Measurements from ENCODE around the gene CD101. TPM values are rescaled to one million over a fixed set of nuclear protein-coding genes. Genes with fewer than 3 reads are reported as not detected.

Gene CD101
- total and polyA plus RNA-seq, 2 of the 8 experiments (the other 6 are each of a cell fraction or from before 2014, with no cell fraction given) = 1.1 to 1.2 TPM

DNA sequence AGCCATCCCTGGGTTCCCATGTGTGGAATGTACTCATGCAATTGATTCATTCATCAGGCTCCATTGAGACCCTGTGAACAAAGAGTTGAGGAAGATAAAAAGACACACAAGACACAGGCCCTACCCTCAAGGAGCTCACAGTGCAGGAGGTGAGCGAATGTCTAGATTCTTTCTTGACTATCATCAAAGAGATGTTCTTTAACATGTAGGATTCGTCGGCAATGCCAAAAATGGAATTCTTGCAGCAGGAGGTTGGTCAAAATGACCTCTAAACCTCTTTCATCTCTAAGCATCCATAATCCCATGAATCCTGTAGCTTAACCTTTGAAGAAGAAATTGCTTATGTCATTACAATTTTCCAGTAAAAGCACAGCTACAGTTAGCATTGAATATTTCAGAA is 30.7 kb downstream of the CD101 start (continued):
- TF ChIP-seq, protein P1, sequence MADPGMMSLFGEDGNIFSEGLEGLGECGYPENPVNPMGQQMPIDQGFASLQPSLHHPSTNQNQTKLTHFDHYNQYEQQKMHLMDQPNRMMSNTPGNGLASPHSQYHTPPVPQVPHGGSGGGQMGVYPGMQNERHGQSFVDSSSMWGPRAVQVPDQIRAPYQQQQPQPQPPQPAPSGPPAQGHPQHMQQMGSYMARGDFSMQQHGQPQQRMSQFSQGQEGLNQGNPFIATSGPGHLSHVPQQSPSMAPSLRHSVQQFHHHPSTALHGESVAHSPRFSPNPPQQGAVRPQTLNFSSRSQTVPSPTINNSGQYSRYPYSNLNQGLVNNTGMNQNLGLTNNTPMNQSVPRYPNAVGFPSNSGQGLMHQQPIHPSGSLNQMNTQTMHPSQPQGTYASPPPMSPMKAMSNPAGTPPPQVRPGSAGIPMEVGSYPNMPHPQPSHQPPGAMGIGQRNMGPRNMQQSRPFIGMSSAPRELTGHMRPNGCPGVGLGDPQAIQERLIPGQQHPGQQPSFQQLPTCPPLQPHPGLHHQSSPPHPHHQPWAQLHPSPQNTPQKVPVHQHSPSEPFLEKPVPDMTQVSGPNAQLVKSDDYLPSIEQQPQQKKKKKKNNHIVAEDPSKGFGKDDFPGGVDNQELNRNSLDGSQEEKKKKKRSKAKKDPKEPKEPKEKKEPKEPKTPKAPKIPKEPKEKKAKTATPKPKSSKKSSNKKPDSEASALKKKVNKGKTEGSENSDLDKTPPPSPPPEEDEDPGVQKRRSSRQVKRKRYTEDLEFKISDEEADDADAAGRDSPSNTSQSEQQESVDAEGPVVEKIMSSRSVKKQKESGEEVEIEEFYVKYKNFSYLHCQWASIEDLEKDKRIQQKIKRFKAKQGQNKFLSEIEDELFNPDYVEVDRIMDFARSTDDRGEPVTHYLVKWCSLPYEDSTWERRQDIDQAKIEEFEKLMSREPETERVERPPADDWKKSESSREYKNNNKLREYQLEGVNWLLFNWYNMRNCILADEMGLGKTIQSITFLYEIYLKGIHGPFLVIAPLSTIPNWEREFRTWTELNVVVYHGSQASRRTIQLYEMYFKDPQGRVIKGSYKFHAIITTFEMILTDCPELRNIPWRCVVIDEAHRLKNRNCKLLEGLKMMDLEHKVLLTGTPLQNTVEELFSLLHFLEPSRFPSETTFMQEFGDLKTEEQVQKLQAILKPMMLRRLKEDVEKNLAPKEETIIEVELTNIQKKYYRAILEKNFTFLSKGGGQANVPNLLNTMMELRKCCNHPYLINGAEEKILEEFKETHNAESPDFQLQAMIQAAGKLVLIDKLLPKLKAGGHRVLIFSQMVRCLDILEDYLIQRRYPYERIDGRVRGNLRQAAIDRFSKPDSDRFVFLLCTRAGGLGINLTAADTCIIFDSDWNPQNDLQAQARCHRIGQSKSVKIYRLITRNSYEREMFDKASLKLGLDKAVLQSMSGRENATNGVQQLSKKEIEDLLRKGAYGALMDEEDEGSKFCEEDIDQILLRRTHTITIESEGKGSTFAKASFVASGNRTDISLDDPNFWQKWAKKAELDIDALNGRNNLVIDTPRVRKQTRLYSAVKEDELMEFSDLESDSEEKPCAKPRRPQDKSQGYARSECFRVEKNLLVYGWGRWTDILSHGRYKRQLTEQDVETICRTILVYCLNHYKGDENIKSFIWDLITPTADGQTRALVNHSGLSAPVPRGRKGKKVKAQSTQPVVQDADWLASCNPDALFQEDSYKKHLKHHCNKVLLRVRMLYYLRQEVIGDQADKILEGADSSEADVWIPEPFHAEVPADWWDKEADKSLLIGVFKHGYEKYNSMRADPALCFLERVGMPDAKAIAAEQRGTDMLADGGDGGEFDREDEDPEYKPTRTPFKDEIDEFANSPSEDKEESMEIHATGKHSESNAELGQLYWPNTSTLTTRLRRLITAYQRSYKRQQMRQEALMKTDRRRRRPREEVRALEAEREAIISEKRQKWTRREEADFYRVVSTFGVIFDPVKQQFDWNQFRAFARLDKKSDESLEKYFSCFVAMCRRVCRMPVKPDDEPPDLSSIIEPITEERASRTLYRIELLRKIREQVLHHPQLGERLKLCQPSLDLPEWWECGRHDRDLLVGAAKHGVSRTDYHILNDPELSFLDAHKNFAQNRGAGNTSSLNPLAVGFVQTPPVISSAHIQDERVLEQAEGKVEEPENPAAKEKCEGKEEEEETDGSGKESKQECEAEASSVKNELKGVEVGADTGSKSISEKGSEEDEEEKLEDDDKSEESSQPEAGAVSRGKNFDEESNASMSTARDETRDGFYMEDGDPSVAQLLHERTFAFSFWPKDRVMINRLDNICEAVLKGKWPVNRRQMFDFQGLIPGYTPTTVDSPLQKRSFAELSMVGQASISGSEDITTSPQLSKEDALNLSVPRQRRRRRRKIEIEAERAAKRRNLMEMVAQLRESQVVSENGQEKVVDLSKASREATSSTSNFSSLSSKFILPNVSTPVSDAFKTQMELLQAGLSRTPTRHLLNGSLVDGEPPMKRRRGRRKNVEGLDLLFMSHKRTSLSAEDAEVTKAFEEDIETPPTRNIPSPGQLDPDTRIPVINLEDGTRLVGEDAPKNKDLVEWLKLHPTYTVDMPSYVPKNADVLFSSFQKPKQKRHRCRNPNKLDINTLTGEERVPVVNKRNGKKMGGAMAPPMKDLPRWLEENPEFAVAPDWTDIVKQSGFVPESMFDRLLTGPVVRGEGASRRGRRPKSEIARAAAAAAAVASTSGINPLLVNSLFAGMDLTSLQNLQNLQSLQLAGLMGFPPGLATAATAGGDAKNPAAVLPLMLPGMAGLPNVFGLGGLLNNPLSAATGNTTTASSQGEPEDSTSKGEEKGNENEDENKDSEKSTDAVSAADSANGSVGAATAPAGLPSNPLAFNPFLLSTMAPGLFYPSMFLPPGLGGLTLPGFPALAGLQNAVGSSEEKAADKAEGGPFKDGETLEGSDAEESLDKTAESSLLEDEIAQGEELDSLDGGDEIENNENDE (IDR thresholded peaks at IDR 0.05; ENCODE audit: insufficient replicate concordance, low read length) = no peak
- TF ChIP-seq, protein P2, sequence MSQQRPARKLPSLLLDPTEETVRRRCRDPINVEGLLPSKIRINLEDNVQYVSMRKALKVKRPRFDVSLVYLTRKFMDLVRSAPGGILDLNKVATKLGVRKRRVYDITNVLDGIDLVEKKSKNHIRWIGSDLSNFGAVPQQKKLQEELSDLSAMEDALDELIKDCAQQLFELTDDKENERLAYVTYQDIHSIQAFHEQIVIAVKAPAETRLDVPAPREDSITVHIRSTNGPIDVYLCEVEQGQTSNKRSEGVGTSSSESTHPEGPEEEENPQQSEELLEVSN (IDR thresholded peaks at IDR 0.05) = no peak
- no peak for TF ChIP-seq SP1 (IDR thresholded peaks at IDR 0.05; ENCODE audit: low read depth, low read length)
- no peak for TF ChIP-seq FOSL1 (IDR thresholded peaks at IDR 0.05; ENCODE audit: insufficient read depth, low read depth, low read length)
- no peak for TF ChIP-seq SRF (IDR thresholded peaks at IDR 0.05; ENCODE audit: low read depth, low read length)
- TF ChIP-seq, protein P3, sequence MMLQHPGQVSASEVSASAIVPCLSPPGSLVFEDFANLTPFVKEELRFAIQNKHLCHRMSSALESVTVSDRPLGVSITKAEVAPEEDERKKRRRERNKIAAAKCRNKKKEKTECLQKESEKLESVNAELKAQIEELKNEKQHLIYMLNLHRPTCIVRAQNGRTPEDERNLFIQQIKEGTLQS (IDR thresholded peaks at IDR 0.05; ENCODE audit: insufficient read depth, low read depth, low read length) = no peak
- TF ChIP-seq GTF2F1 (IDR thresholded peaks at IDR 0.05; ENCODE audit: borderline replicate concordance, low read depth, low read length) = no peak
- TF ChIP-seq TBP (IDR thresholded peaks at IDR 0.05; ENCODE audit: low read depth, low read length) = no peak
- no peak for TF ChIP-seq RAD21 (IDR thresholded peaks at IDR 0.05 in 1 of 2, conservative IDR thresholded peaks at IDR 0.05 in 1 of 2; ENCODE audit: low read depth in 2 of 2, low read length in 2 of 2)
- TF ChIP-seq ASH2L (IDR thresholded peaks at IDR 0.05; ENCODE audit: low read length) = no peak
